ENCODE data around the gene ALPL.
"Not testable (repeated sequence)": the region's sequence is repeated elsewhere in the genome, so short reads cannot be mapped to it uniquely, and the experiment has no call there.

DNA sequence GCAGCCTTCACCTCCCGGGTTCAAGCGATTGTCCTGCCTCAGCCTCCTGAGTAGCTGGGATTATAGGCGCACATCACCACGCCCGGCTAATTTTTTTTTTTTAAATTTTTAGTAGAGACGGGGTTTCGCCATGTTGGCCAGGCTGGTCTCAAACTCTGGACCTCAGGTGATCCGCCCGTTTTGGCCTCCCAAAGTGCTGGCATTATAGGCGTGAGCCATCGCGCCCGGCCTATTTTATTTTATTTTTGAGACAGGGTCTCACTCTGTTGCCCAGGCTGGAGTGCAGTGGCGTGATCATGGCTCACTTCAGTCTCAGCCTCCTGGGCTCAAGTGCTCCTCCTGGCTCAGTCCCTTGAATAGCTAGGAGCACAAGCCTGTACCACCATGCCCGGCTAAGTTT is 57.1 kb downstream of the ALPL start:
- TF ChIP-seq, protein P1, sequence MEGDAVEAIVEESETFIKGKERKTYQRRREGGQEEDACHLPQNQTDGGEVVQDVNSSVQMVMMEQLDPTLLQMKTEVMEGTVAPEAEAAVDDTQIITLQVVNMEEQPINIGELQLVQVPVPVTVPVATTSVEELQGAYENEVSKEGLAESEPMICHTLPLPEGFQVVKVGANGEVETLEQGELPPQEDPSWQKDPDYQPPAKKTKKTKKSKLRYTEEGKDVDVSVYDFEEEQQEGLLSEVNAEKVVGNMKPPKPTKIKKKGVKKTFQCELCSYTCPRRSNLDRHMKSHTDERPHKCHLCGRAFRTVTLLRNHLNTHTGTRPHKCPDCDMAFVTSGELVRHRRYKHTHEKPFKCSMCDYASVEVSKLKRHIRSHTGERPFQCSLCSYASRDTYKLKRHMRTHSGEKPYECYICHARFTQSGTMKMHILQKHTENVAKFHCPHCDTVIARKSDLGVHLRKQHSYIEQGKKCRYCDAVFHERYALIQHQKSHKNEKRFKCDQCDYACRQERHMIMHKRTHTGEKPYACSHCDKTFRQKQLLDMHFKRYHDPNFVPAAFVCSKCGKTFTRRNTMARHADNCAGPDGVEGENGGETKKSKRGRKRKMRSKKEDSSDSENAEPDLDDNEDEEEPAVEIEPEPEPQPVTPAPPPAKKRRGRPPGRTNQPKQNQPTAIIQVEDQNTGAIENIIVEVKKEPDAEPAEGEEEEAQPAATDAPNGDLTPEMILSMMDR (conservative IDR thresholded peaks at IDR 0.05; ENCODE audit: low read depth, low read length) = not testable (repeated sequence)
- not testable (repeated sequence) for TF ChIP-seq EZH2 (IDR thresholded peaks at IDR 0.05; ENCODE audit: borderline replicate concordance, low read depth, low read length, poor library complexity, severe bottlenecking)
